DMS 273 (cell line): ENCODE measurements around the gene MFNG.

ENCODE experiments used
- DNase-seq: peaks from one replicate; lab custom pipeline; 2025; ENCODE audit not compliant: unreplicated experiment; lab: John Stamatoyannopoulos, UW

Gene MFNG

GRCh38 chr22:37514526-37515051 is 28.4 kb upstream of the MFNG start:
- DNase-seq, result no peak

GRCh38 chr22:37511395-37512104 is 25.4 kb upstream of the MFNG start:
- DNase-seq, result no peak

GRCh38 chr22:37510091-37510490 is 23.9 kb upstream of the MFNG start:
- DNase-seq, result no peak

GRCh38 chr22:37509059-37509860 is 23.1 kb upstream of the MFNG start:
- DNase-seq, result no peak

DNA sequence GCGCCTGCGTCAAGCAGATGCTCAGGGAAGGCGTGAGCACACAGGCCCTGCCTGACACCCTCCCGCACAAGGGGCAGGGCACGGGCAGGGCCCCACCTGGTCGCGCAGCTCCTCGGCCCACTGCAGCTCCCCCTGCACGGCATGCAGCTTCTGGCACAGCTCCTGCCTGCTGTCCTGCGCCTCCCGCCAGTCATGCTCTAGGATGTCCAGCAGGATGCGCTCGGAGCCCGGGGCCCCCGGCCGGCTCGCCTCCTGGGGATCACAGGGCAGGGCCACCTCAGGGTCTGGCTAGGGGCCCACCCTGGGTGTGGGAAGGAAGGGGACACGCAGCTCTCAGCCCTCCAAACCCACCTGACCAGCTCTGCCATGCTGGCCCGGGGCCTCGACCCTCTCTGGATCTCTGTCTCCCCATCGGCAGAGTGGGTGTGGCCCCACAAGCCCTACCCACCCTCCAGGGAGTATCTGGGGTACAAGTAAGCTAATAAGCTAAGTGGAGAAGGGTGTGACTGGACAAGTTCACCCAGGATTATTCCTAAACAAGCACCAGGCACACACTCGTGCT is 22.3 kb upstream of the MFNG start:
- DNase-seq, result no peak

DNA sequence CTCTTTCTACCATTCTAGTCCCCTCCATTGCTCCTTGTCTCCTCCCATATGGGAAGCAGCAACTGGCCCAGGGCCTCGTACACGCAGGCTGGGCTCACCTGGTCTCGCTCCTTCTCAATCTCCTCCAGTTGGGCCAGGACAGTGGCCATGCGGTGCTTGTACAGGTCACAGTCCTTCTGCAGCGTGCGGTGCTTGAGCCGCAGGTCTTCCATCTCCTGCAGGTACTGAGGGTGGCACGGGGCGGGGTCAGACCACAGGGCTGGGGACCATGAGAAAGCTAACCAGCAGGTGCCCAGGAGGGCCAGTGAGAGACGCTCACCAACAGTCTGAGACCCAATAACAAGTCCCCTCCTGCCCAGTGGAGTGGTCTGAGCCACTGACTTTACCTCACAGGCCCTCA is 21.5 kb upstream of the MFNG start:
- no peak for DNase-seq

GRCh38 chr22:37505989-37506388 is 19.8 kb upstream of the MFNG start:
- no peak for DNase-seq

DNA sequence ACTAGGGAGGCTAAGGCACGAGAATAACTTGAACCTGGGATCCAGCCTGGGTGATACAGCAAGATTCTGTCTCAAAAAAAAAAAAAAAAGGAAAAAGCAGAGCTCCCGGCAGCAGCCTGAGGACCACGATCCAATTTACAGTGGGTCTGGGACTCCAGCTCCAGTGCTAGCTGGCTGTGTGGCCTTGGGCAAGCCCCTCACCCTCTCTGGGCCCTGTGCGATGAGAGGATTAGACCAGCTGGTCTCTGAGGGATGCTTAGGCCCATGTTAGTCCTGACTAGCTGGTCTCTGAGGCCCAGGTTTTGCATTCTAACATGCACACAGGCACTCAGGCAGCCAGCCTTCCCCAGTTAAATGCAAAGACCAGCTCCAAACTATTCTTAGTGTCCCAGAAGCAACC is 19.4 kb upstream of the MFNG start:
- no peak for DNase-seq

DNA sequence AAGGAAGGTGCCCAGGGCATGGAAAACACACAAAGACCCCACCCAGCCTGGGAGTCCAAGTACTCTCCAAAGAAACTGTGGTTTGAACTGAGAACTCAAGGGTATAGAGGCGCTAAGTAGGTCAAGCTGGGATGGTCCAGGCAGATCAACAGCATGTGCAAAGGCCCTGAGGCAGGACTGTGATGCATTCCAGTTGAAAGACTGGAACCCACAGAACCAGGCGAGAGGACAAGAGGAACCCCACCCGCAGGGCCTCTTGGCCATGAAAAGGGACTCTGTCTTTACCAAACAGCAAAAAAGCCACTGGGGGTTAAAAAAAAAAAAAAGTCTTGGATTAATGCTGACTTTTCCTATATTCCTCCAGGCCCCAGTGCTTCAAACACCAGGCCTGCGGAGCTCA is 18.8 kb upstream of the MFNG start:
- no peak for DNase-seq

DNA sequence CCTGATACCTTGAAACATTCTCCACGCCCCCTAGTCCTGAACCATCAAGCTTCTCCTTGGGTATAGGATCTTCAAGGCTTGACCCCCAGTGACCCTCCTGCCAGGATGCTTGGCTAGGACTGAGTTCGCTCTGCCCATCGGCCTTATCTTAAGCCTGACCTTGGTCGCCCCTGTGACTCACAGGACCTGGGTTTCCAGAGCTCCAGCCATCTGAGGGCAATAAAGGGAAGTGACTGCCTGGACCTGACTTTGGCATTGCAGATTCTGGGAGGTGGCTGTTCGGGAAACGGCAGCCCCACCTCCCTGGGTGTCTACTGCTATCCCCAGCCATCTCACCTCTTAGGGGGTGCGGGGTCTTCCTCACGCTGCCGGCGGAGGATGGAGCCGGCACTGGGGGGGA is 17.7 kb upstream of the MFNG start:
- no peak for DNase-seq

GRCh38 chr22:37503183-37503683 is 17.0 kb upstream of the MFNG start:
- DNase-seq, result no peak

- no peak for DNase-seq
Measured at GRCh38 chr22:37502342-37503182, 16.4 kb upstream of the MFNG start.

DNA sequence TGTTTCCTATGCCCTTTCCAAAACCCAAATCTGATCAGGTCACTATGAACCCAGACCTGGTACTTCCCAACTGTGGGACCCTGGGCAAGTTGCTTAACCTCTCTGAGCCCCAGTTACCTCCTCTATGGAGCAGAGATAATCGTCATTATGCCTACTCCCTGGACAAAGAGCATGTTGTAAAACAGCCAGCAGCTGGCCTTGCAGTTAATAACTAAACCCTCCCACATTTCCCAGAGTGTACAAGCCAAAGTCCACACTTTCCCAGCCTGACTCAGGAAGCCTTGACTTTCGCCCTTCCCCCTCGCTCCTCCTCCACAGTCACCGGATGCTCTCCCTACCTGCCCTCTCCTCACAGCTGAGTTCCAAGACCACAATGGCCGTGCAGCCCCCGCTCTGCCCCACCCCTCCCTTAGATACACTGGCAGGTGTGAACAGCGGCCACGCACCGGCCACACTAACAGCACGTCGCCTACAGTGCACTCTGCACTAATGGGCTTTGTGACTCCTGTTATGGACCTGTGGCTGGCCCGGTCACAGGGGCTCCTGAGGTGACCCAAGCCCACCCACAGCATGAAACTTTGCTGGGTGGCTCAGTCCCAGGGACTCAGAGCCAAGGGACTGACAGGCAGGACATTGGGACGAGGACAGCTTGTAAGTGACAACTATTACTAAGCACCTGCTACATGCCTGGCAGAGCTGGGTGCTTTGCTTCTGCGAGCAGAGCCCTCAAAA is 15.6 kb upstream of the MFNG start:
- peak; percentile 54 for DNase-seq

GRCh38 chr22:37500745-37501609 is 14.8 kb upstream of the MFNG start:
- peak; percentile 42 for DNase-seq

- DNase-seq, result no peak
Measured at GRCh38 chr22:37499789-37500540, 13.8 kb upstream of the MFNG start.

DNA sequence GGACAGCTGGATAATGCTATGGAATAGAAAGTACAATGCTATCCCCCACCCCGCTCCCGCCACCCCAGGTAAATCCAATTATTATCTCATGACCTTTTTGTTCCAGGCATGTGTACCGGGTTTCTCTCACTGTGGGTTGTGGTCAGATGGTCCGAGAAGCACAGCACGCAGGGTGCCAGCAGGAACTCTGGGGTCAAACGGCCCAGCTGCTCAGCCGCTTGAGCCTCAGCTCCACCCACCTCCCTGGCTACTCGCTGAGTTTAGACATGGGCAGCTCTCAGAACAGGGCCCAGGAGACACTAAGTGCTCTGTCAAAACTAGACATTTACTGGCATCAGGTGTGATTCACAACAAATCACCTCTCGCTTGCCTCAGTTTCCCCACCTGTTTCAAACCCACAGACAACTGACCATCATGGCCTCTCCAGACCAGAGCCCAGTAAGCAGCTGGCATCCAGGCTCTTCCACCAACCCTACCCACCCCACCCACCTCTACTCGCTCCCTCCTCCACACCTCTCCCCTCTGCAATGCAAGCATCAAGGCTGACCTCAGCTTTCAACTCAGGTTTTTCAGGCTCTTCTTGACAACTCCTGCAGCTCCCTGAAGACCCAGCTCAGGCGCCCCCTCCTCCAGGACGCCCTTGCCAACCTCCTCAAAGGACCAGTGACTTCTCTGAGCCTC is 13.0 kb upstream of the MFNG start:
- DNase-seq, result no peak

DNA sequence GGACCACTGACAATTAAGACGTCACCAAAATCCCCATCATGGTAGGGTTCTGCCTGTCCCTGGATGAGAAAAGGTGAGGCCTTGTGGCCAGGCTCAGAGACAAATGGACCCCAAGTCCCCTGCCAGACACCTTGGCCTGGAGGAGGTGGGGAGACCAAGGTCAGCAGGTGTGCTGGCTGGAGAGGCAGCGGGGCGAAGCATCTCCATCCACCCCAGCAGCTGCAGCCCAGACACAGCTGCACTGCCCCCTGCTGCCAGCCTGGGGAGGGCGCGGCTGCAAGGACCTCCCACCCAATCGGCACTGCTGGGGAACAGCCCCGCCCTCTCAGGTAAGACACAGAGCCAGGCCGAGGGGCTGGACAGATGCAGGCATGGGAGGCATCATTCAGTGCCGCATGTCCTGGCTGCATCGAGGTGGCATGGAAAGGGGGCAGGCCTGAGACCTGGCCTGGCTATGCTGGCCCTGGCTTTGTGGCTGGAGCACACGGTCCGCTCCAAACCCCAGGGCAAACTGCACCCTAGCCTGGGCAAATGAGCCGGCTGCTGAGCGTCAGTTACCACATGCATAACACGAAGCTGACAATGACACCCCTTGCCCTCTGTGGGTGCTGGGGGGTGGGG is 12.2 kb upstream of the MFNG start:
- peak; percentile 65 for DNase-seq
